PFSK-1 (cell line): Measurements from ENCODE around the gene SPAG8.

Source experiments
- FOXP2 ChIP-seq: optimal IDR thresholded peaks from 2 replicates; pipeline ENCODE3; 2011; ENCODE audit warnings: borderline replicate concordance, control low read depth, inconsistent platforms; ENCODE audit not compliant: insufficient read depth; ENCODE audit errors: extremely low read length, extremely low read depth
- POLR2AphosphoS5 ChIP-seq: IDR thresholded peaks from 2 replicates; pipeline ENCODE4 v1.6.1; 2012; ENCODE audit warnings: low read depth, mild to moderate bottlenecking, control low read depth, low read length, moderate library complexity
- REST ChIP-seq, 2 experiments: IDR thresholded peaks; 2 replicates each; pipeline versions ENCODE4 v1.6.1 to v1.8.0; 2011 to 2012; ENCODE audit warnings: low read depth in 2 of 2, low read length in 2 of 2, control low read depth in 1 of 2, inconsistent platforms in 1 of 2, mild to moderate bottlenecking in 1 of 2, moderate library complexity in 1 of 2; ENCODE audit not compliant: insufficient read depth in 1 of 2
- SIN3A ChIP-seq: IDR thresholded peaks from 2 replicates; pipeline ENCODE4 v1.6.1; 2012; ENCODE audit warnings: mild to moderate bottlenecking, low read length, moderate library complexity, borderline replicate concordance; ENCODE audit not compliant: insufficient read depth
- TAF1 ChIP-seq: IDR thresholded peaks from 2 replicates; pipeline ENCODE4 v1.6.1; 2012; ENCODE audit warnings: low read length, control low read depth, borderline replicate concordance; ENCODE audit not compliant: insufficient read depth

Gene SPAG8

GRCh38 chr9:35792826-35793225 lies 19.2 kb downstream of the SPAG8 start:
- no peak for TF ChIP-seq FOXP2
- TF ChIP-seq TAF1: no peak
- no peak for TF ChIP-seq REST (IDR thresholded peaks at IDR 0.05; ENCODE audit: insufficient read depth in 1 of 2, low read depth in 2 of 2, low read length in 2 of 2)
- TF ChIP-seq SIN3A: no peak
- TF ChIP-seq POLR2AphosphoS5: no peak

DNA sequence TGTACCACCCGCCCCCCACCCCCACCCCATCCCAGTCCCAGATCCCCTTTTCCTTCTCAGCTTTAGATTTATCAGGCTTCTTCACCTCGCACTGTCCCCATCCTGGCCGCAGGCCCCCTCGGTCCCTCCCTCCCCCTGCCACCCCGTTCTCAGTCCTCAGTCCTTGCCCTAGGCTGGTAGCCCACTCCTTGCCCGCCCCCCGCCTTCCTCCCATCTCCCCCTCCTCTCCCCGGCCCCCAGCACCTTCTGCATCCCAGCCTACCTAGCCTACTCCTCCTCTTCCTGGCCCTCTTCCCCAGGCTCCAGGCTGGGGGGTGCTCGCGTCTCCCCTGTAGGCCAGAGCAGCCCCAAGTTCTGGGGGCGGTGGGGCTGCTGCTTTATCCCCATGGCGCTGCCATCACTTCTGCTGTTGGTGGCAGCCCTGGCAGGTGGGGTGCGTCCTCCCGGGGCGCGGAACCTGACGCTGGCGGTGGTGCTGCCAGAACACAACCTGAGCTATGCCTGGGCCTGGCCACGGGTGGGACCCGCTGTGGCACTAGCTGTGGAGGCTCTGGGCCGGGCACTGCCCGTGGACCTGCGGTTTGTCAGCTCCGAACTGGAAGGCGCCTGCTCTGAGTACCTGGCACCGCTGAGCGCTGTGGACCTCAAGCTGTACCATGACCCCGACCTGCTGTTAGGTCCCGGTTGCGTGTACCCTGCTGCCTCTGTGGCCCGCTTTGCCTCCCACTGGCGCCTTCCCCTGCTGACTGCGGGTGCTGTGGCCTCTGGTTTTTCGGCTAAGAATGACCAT lies 19.8 kb downstream of the SPAG8 start:
- TF ChIP-seq FOXP2 (no peak), SIN3A (no peak), TAF1 (no peak), POLR2AphosphoS5 (no peak), REST (IDR thresholded peaks at IDR 0.05; ENCODE audit: insufficient read depth in 1 of 2, low read depth in 2 of 2, low read length in 2 of 2) (no peak)

DNA sequence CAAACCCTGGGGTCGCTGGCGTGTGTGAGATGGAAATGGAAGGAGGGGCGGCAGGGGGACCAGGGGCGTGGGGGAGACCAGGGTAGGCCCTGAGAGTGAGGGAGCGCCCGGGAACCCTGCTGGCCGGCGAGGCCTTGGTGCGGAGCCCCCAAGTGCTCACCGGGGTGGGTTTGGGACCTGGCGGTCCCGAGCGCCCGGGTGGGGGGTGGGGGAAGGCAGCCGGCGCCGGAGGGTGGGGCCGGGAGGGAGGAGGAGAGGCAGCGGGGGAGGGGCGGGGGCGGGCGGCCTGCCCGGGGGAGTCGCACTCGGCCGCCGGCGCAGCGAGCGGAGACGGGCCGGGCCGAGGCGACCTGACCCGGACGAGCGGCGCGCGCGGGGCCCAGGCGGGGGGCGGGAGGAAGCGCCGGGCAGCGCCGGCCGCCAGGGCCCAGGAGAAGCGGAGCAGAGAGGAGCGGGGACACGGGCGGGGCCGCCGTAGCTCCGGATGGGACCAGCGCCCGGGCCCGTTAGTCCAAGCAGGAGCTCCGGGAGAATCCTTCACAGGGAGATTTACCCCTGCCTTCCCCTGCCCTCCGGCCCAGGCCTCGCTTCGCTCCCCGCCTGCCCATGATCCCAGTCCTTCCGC lies 20.7 kb downstream of the SPAG8 start, which contains the start of gene NPR2:
TSS of gene NPR2 (plus strand) at position 295 of the 625 bp plus-strand sequence. CDS start 818 bp downstream, outside the sequence.
- no peak for TF ChIP-seq TAF1
- no peak for TF ChIP-seq FOXP2
- TF ChIP-seq REST (IDR thresholded peaks at IDR 0.05; ENCODE audit: insufficient read depth in 1 of 2, low read depth in 2 of 2, low read length in 2 of 2): no peak
- TF ChIP-seq SIN3A: no peak
- no peak for TF ChIP-seq POLR2AphosphoS5

DNA sequence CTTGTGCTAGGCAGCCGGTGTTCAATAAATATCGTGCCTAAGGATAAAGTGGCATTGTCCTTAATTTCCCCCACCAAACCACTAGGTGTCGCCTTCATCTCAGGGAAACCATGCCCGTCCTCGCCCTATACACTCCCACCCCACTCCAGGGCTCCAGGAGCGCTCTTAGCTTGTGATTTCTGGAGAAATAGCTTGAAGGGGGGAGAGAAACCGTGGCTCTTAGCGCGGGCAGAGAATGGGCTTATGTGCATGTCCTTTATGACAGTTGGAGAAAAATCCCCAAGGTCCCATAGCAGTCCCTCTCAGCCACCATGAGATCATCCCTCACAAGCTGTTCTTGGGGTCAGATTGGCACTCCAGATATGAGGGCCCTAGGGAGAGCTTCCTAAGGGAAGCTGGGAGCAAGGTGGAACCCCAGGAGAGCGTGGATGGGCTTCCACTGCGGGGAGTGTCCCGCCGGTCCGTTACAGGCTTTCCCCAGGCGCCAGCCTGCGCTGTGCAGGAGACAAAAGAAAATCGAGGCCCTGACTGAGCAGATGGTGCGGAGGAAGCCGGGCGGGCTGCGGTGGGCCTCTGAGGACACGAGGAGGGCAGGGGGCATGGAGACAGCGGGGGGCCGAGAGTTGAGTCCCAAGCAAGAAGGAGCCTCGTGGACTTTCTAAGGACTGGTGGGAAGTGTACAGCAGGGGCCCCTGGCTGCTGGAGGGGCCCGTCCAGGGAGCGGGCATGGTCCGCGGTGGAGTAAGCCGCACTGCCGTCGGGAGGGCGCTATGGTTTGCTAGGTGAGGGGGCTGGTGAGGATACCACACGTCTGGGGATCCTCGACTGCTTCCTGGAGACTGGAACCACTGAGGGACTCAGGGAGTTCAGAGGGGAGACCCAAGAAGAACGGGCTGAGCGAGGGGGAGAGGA lies 21.4 kb downstream of the SPAG8 start:
- TF ChIP-seq POLR2AphosphoS5 (no peak), SIN3A (no peak), TAF1 (no peak), FOXP2 (no peak), REST (IDR thresholded peaks at IDR 0.05; ENCODE audit: insufficient read depth in 1 of 2, low read depth in 2 of 2, low read length in 2 of 2) (no peak)
